Measurements from ENCODE around the gene SNX17. TPM values are rescaled to one million over a fixed set of nuclear protein-coding genes. Genes with fewer than 3 reads are reported as not detected.
A peak's percentile ranks its signal among the peaks of the same experiment; 100 is the strongest.

Gene SNX17
- total and polyA plus RNA-seq, 2 of the 13 experiments (the other 11 are each of a cell fraction or from before 2014, with no cell fraction given): 75.0 to 109 TPM

GRCh38 chr2:27370026-27370815, at the start of gene SNX17, which contains the start of gene EIF2B4 (continued):
- TF ChIP-seq ZMAT5 (CRISPR knock-in tag; IDR thresholded peaks at IDR 0.05; ENCODE audit: borderline replicate concordance, low read depth) (no peak), NCOA2 (CRISPR knock-in tag; IDR thresholded peaks at IDR 0.05) (peak; percentile 72), ZBTB7B (CRISPR knock-in tag; IDR thresholded peaks at IDR 0.05) (peak; percentile 93), ZNF619 (CRISPR knock-in tag; IDR thresholded peaks at IDR 0.05) (peak; percentile 98; the same call in 1 of the 2 replicates), ZBED4 (CRISPR knock-in tag; IDR thresholded peaks at IDR 0.05; ENCODE audit: borderline replicate concordance) (peak; percentile 88), ZNF549 (CRISPR knock-in tag; IDR thresholded peaks at IDR 0.05) (peak; percentile 78), HMG20A (CRISPR knock-in tag; IDR thresholded peaks at IDR 0.05; ENCODE audit: borderline replicate concordance) (peak; percentile 14; the same call in 1 of the 2 replicates), ZNF598 (CRISPR knock-in tag; IDR thresholded peaks at IDR 0.05; ENCODE audit: borderline replicate concordance) (peak; percentile 65; the same call in 1 of the 2 replicates), SP4 (CRISPR knock-in tag; IDR thresholded peaks at IDR 0.05) (peak; percentile 100), ARID3A (IDR thresholded peaks at IDR 0.05; ENCODE audit: low read depth, low read length) (peak; percentile 81; the same call in 1 of the 2 replicates), FOXA3 (CRISPR knock-in tag; IDR thresholded peaks at IDR 0.05) (peak; percentile 84), ZHX2 (IDR thresholded peaks at IDR 0.05; ENCODE audit: low read depth) (peak; percentile 95), ZHX2 (CRISPR knock-in tag; IDR thresholded peaks at IDR 0.05; ENCODE audit: borderline replicate concordance) (peak; percentile 95), NR1H2 (CRISPR knock-in tag; IDR thresholded peaks at IDR 0.05; ENCODE audit: borderline replicate concordance, low read depth) (no peak; the same call in 1 of the 2 replicates), REL (CRISPR knock-in tag; conservative IDR thresholded peaks at IDR 0.05) (0 out of 2 replicates have a peak, but pooled peaks have one; percentile 34), ZNF605 (CRISPR knock-in tag; IDR thresholded peaks at IDR 0.05) (peak; percentile 81), RFX1 (IDR thresholded peaks at IDR 0.05) (no peak), ZNF256 (CRISPR knock-in tag; conservative IDR thresholded peaks at IDR 0.05) (peak; percentile 91; the same call in 1 of the 2 replicates)

Data from HepG2 (cell line).